COLO829 (cell line): ENCODE results near the gene PTPRQ.

ENCODE experiments used
- DNase-seq: peaks from one replicate; pipeline ENCODE4 v3.0.0; 2012; ENCODE audit warnings: low spot score

PTPRQ gene

DNA sequence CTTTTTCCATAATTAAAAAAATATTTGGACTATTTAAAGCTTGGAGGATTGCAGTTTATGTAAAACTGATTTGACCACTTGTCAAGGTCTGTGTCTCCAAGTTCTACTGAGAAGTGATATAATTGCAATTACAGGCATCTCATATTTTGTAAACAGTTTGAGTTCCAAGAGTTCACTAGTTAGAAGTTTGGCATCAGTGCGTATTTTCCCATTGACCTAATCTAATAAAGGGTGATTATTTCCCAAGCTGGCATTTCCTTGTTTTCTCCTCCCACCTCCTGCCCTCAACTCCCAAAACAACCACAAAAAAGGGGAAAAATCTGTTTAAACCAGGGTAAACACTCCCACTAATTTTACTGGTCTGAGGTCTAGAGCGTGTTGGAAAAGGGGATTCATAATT lies 260.4 kb downstream of the PTPRQ start:
- DNase-seq = no peak

DNA sequence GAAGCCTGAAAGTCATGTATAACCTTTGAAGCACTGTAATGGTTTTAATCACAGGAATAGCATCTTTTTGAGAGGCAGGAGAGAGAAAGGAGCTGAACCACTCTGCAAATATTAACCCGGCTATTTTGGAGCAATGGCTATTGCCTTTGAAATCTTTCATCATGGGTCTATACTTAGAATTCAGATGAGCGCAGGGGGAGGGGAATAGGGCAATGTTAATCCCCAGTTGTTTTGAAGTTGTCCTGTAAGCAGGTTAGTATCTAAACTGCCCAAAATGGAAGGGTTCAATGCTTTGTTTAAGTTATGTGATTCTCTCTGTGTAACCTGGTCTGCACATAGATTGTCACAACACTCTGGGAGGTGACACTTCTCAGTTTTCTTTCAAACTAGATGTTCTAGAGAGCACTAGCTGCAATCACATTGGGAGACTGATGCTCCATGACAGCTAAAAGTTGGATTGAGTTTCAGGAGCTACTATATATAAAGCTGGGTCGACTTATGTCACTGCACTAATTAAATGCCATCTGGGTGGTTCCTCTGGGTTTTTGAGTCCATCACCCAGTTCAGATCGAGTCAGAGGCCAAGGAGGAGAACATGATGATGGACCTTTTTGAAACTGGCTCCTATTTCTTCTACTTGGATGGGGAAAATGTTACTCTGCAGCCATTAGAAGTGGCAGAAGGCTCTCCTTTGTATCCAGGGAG lies 263.2 kb downstream of the PTPRQ start, which contains the start of gene MYF6:
TSS of gene MYF6 (plus strand) at position 509 of the 704 bp plus-strand sequence. CDS start at position 595, 86 bp downstream.
- DNase-seq = no peak

DNA sequence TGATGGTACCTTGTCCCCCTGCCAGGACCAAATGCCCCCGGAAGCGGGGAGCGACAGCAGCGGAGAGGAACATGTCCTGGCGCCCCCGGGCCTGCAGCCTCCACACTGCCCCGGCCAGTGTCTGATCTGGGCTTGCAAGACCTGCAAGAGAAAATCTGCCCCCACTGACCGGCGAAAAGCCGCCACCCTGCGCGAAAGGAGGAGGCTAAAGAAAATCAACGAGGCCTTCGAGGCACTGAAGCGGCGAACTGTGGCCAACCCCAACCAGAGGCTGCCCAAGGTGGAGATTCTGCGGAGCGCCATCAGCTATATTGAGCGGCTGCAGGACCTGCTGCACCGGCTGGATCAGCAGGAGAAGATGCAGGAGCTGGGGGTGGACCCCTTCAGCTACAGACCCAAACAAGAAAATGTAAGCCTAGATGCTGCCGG lies 263.8 kb downstream of the PTPRQ start:
- DNase-seq = no peak

DNA sequence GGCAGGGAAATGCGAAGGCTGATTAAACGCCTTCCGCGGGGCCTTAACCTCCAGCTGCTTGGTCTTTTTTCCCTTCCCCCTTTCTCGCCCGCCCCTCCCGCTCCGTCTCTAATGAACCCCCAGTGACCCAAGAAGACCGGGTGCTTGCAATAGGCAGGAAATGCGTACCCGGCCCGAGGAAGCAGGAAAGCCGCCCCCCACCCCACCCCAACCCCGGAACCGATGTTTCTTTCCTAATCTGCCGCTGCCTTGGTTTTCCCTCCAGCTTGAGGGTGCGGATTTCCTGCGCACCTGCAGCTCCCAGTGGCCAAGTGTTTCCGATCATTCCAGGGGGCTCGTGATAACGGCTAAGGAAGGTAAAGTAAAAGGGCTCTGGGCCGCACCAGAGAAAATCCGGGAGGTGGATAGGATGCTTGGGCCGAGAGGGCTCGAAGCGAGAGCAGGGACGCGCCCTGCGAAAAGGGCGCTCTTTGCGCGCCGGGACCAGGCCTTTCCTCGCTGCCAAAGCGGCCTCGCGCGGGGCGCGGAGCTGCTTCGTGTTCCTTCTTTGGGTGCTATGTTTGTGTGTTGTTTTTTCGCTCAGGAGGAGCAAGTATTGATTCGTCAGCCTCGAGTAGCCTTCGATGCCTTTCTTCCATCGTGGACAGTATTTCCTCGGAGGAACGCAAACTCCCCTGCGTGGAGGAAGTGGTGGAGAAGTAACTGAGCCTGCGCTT lies 264.4 kb downstream of the PTPRQ start:
- no peak for DNase-seq

DNA sequence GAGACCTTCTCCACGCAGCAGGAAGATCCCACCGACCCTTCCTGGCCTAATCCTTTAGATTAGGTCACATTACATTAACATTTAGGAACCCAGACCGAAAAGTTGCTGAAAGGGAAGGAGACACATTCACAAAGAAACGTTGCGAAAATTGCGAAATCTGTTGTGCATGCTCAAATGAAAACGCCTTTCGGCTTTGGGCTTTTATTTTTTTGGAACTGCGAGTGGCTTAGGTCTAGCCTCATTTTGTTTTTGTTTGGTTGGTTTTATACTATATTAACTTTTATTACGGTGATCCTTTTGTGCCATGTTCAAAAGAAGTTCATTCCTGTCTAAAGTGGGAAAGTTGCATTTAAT lies 264.9 kb downstream of the PTPRQ start:
- no peak for DNase-seq

DNA sequence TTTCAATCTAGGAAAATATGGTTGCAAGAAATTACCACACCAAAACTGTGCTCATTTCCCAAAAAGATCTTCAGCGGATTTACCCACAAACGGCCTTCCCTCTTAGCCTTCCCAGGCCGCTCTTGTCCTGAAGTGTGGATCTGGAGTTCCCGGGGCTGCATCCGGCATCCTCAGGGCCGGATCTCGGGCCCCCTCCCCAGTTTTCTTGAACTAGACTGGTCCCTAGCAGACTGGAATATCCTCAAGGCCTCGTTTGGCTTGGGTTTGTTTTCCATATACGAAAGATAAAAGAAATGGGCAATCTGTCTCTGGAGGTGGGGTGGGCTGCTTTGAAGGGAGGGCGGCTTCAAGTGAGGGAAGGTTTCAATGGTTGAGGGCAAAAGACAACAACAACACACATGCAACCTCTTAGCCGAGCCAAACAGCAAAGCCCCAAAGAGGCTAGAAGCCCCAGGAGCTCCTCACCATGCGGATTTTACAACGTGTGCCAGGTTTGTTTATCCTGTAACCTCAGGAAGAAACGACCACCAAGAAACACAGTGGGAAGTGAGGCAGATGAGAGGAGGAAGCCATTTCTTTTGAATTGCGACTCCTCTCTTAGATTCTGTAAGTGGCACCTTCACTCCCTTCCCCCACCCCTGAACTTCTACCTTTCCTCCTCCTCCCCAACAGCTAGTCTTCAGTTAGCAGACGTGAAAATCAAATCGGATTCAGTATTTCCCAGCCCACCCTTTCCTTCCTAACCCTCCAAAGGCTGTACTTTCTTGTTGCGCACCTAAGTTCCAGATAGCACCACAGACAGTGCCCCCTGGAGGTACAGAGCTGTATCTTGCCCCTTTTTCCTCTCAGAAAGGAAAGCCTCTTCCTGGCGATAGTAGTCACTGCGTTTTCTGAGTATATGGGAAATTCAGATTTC lies 266.0 kb downstream of the PTPRQ start:
- DNase-seq = no peak

DNA sequence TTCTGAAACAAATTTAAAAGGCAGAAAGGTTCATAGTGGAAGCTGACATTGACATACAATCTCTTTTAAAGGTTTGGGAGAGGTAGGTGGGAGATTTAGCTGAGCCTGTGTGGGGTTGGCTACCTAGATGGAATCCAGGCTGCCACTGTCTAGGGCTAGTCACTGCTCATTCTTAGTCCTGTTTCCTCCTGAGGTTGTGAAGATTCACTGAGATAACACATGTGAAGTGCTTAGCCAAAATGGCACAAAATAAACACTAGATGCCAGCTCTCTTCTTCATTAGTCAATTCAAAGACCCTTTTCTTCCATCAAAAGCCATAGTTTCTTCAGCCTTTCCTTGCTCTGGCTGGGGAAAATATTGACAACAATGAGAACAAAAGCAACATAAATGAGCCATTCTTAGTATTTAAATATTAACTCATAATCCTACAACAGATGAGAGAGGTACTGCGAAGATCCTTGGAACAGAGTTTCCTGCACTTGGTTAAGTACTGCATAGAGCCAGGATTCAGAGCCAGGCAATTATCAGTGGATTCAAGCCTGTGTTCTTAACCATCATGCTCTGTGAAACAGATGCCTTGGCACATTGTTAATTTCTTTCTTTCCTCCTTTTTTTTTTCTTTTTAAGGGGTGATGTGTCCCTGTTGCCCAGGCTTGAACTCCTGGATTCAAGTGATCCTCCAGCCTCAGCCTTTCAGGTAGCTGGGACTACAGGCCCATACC lies 266.9 kb downstream of the PTPRQ start:
- no peak for DNase-seq

DNA sequence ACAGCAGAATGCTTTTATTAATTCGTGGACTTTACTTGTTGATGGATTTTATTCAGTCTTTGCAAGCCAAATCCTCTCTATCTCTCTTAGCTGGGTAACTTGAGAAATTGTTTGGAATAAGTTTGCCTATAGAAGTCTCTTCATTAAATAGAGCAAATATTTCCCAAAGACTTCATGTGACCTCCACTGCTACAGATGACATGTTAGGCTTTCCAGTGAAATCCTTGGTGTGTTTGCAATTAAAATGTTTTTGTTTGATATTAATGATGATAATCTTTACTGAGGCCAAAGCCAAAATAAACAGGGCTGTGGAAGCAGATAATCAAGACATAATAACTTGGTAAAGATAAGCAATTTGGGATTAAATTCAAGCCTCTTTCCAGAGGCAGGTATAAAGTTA lies 267.8 kb downstream of the PTPRQ start:
- no peak for DNase-seq

DNA sequence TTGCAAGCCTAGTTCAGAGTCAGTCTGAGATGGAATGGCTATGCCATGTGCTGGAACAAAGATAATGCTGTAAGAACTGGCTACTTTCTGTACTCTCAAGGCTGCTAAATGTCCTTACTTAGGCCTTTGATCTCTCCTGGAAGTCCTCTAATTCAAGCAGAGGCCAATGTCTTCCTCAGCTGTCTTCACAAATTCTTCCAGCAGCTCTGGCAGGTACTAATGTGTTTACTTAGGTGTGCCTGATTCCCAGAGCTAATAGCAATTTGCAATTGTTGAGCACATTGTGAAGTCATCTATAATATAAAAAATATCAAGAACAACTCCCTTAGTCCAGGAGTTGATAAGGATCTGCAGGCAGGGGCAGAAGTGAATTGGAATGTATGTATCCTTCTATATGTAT lies 268.8 kb downstream of the PTPRQ start:
- no peak for DNase-seq

DNA sequence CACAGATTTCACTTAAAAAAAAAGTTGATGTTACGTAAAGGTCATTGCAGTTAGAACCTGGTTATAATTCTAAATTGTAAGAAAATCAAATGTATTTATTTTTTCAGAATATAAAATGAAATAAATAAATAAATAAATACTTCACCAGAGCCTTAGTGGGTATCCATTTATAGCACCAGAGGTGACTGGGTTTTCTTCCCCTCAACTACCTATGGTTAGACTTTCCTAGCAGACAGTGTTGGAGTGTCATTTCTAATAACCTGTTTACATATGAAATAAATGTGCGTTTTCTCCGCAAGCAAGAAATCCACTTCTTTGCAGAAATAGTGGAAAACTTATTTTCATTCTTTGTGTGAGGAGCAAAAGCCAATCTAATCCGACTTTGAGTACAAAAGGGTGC lies 269.4 kb downstream of the PTPRQ start:
- no peak for DNase-seq

DNA sequence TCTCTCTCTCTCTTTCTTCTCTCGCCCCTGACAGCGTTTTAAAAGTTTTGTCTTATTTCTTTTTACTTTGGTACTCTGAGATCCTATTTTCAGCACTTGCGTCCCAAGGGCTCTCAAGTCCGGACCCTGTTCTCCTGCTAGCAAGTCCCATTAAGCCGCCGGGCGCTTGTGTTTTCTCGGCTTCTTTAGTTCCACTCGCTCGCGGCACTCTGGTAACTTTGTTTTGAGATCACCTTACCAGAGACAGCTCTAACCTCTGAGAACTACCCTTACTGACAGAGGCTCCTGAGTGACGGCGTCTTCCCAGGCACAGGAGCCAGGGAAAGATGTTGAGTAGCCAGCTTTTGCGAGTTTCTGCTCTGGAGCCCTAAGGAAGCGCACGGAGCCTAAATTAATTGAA lies 270.0 kb downstream of the PTPRQ start:
- no peak for DNase-seq

DNA sequence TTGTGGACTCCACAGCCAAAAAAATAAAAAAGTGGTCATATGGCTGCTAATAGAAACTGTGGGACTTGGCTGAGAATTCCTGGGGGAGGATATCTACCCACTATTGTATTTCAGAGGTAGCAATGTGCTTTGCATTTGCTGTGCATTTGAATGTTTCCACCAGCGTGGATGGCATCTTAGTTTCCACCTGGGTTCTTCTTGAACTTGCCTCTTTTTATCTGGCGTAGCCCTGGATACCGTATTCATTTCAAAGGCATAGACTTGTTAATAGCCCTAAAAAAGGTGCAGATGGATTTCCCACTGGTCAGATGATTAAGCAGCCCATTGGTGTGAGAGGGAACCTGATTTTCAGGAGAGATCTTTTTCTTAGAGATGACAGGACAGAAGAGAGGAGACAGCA lies 270.8 kb downstream of the PTPRQ start:
- DNase-seq = no peak

DNA sequence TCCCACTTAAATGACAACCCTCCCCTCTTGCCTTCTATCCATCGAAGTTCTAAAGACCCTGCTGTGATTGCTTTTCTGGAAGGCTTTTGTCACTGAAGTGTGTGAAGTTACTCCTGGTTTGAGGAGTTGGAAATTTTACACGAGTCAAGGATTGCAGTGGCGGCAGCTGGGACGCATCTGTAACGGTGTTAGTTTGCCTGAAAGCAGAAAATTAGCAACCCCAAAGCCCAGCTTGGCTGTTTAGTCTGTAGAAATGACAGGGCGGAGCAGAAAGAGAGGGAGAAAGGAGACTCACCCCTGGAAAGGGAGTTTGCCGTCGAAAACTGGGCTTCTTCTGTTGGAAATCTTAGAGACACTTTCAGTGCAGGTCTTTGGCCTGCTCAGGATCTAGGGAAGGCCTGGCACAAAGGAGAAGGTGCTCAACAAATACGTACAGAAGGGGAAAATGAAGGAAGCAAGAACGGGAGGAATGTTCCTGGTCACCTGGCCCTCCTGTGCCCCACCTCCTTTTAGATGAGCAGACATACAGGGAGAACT lies 271.7 kb downstream of the PTPRQ start:
- DNase-seq = no peak

DNA sequence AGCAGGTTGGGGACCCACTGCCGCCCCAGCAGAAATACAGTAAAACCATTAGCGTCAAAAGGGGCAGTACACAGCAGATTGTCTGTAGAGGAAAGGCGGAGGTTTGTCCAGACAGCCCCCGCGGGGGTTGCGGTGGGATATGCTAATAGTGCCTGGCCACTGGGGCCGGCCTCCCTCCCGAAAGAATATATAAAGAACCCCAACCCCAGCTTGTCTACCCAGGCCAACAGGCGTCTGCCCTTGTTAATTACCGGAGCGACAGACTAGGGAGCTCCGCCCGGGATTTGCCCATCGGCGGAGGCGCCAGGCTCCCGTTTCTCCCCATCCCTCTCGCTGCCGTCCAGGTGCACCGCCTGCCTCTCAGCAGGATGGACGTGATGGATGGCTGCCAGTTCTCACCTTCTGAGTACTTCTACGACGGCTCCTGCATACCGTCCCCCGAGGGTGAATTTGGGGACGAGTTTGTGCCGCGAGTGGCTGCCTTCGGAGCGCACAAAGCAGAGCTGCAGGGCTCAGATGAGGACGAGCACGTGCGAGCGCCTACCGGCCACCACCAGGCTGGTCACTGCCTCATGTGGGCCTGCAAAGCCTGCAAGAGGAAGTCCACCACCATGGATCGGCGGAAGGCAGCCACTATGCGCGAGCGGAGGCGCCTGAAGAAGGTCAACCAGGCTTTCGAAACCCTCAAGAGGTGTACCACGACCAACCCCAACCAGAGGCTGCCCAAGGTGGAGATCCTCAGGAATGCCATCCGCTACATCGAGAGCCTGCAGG lies 272.8 kb downstream of the PTPRQ start, which contains the start of gene MYF5:
TSS of gene MYF5 (plus strand) at position 217 of the 774 bp plus-strand sequence. CDS start at position 369, 152 bp downstream.
- DNase-seq = no peak

DNA sequence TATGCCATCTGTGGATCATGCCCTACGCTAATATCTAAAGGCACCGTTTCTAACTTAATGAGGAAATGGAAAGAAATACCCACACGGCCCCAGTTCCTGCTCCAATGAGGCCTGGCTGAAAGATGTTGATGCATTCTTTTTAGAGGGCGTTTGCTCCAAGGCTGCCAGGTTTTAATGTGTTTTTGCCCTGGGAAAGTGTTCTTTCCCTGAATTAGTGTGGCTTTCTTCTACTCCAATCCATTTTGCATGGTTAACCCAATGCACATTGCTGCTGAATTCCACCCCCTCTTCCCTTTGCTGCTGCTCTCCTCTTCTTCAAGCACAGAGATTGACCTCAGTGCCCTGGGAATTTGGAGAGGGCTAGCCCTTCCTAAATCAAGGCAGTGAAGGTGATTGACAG lies 273.8 kb downstream of the PTPRQ start:
- DNase-seq = no peak

DNA sequence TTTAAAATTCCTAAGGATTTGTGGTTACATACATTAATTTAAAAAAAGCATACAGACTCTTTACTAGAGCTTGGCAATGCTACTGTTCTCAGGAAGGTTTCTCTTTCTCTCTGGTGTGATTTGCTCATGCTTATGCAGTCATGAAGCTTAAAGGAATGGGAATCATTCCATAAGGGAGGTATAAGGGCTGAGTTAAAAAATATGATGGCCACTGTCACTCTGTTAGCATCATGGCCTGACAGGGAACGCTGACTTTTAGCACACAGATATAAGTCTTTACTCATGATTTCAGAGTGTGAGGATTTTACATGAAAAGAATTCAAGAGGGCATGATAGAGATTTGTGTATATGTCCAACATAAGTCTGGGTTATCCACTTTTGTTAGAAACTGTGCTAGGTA lies 276.5 kb downstream of the PTPRQ start:
- DNase-seq = no peak

DNA sequence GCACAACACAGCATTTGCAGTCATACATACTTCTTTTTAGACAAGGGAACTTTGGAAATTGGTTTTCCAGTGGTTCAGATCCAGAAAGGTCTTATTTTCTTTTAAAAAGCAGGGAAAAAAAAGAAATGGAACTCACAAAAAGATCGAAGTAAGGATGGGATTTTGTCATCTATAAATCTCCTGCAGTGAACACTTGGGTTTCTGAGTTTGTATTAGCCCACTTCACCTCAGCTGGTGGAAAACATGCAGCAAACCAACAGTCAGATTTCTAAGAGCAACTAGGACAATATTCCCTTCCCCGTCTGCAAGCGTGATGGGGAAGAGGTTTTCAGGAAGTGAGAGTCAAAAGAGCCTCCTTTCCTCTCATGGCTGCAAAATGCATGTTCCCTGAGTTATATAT lies 277.3 kb downstream of the PTPRQ start:
- no peak for DNase-seq
